AG09319 (cell line): Measurements from ENCODE around the gene SHISA3.

ENCODE experiments used
- DNase-seq: peaks from one replicate; pipeline ENCODE4 v3.0.0-alpha.2; 2010; ENCODE audit warnings: low read depth; ENCODE audit errors: extremely low read depth
- TF ChIP-seq, protein P1 (sequence below): IDR thresholded peaks from 2 replicates; pipeline ENCODE4 v1.5.1; 2011; ENCODE audit warnings: low read depth, mild to moderate bottlenecking, inconsistent platforms, low read length, moderate library complexity

The SHISA3 gene

GRCh38 chr4:42445038-42445437 is 47.8 kb downstream of the SHISA3 start:
- no peak for DNase-seq
- TF ChIP-seq, protein P1, sequence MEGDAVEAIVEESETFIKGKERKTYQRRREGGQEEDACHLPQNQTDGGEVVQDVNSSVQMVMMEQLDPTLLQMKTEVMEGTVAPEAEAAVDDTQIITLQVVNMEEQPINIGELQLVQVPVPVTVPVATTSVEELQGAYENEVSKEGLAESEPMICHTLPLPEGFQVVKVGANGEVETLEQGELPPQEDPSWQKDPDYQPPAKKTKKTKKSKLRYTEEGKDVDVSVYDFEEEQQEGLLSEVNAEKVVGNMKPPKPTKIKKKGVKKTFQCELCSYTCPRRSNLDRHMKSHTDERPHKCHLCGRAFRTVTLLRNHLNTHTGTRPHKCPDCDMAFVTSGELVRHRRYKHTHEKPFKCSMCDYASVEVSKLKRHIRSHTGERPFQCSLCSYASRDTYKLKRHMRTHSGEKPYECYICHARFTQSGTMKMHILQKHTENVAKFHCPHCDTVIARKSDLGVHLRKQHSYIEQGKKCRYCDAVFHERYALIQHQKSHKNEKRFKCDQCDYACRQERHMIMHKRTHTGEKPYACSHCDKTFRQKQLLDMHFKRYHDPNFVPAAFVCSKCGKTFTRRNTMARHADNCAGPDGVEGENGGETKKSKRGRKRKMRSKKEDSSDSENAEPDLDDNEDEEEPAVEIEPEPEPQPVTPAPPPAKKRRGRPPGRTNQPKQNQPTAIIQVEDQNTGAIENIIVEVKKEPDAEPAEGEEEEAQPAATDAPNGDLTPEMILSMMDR, result no peak

GRCh38 chr4:42446823-42447222 is 49.5 kb downstream of the SHISA3 start:
- DNase-seq, result no peak
- TF ChIP-seq, protein P1, result no peak
